ENCODE data around the gene ZMYND15. TPM values are rescaled to one million over a fixed set of nuclear protein-coding genes. Genes with fewer than 3 reads are reported as not detected.

ZMYND15 gene
- total and polyA plus RNA-seq, 2 of the 13 experiments (the other 11 are each of a cell fraction or from before 2014, with no cell fraction given), result 0.24 to 2.7 TPM

GRCh38 chr17:4789951-4790704 lies 50.5 kb downstream of the ZMYND15 start (continued):
- TF ChIP-seq HIVEP1 (CRISPR knock-in tag; IDR thresholded peaks at IDR 0.05) (no peak), AHR (CRISPR knock-in tag; IDR thresholded peaks at IDR 0.05) (no peak; the same call in 1 of the 2 replicates), ZFP36 (IDR thresholded peaks at IDR 0.05; ENCODE audit: borderline replicate concordance, low read depth, low read length, partially characterized antibody) (no peak), HOXD1 (CRISPR knock-in tag; IDR thresholded peaks at IDR 0.05) (0 out of 2 replicates have a peak, but pooled peaks have one; percentile 23), MBD4 (IDR thresholded peaks at IDR 0.05; ENCODE audit: borderline replicate concordance, low read length) (no peak), KMT2B (CRISPR knock-in tag; IDR thresholded peaks at IDR 0.05) (peak; percentile 39; the same call in 1 of the 2 replicates), IRF9 (CRISPR knock-in tag; IDR thresholded peaks at IDR 0.05; ENCODE audit: borderline replicate concordance) (peak; percentile 43; the same call in 1 of the 2 replicates), RFXAP (CRISPR knock-in tag; IDR thresholded peaks at IDR 0.05; ENCODE audit: borderline replicate concordance) (peak; percentile 85; the same call in 1 of the 2 replicates), ZNF510 (CRISPR knock-in tag; IDR thresholded peaks at IDR 0.05; ENCODE audit: low read depth) (no peak), ZFP62 (CRISPR knock-in tag; IDR thresholded peaks at IDR 0.05) (no peak), MXI1 (IDR thresholded peaks at IDR 0.05; ENCODE audit: borderline replicate concordance, low read depth, low read length) (peak; percentile 59; the same call in 1 of the 3 replicates), BCL6 (CRISPR knock-in tag; IDR thresholded peaks at IDR 0.05) (no peak), MXD1 (CRISPR knock-in tag; IDR thresholded peaks at IDR 0.05) (no peak; the same call in none of the 2 replicates), CTCF (CRISPR knock-in tag; IDR thresholded peaks at IDR 0.05) (peak; percentile 84), MEIS1 (CRISPR knock-in tag; IDR thresholded peaks at IDR 0.05; ENCODE audit: borderline replicate concordance) (no peak; the same call in 1 of the 2 replicates)
- TF ChIP-seq, protein P1, sequence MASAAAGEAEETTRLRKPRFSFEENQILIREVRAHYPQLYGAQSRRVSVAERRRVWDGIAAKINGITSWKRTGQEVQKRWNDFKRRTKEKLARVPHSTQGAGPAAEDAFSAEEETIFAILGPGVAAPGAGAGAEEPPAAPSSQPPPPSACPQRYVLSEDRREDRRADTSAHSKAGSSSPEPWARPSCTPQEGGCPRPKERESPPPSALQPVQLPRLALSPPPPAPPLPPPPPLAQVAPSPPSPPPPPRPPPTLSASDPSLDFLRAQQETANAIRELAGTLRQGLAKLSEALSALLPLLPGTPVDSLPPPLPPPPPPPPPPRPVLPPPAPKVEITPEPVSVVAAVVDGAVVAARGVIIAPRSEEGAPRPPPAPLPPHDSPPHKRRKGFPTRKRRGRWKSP (CRISPR knock-in tag; IDR thresholded peaks at IDR 0.05), result peak; percentile 83
- TF ChIP-seq, protein P2, sequence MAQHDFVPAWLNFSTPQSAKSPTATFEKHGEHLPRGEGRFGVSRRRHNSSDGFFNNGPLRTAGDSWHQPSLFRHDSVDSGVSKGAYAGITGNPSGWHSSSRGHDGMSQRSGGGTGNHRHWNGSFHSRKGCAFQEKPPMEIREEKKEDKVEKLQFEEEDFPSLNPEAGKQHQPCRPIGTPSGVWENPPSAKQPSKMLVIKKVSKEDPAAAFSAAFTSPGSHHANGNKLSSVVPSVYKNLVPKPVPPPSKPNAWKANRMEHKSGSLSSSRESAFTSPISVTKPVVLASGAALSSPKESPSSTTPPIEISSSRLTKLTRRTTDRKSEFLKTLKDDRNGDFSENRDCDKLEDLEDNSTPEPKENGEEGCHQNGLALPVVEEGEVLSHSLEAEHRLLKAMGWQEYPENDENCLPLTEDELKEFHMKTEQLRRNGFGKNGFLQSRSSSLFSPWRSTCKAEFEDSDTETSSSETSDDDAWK (CRISPR knock-in tag; IDR thresholded peaks at IDR 0.05), result no peak
- TF ChIP-seq, protein P3, sequence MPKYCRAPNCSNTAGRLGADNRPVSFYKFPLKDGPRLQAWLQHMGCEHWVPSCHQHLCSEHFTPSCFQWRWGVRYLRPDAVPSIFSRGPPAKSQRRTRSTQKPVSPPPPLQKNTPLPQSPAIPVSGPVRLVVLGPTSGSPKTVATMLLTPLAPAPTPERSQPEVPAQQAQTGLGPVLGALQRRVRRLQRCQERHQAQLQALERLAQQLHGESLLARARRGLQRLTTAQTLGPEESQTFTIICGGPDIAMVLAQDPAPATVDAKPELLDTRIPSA (CRISPR knock-in tag; IDR thresholded peaks at IDR 0.05; ENCODE audit: borderline replicate concordance), result no peak
- TF ChIP-seq, protein P4, sequence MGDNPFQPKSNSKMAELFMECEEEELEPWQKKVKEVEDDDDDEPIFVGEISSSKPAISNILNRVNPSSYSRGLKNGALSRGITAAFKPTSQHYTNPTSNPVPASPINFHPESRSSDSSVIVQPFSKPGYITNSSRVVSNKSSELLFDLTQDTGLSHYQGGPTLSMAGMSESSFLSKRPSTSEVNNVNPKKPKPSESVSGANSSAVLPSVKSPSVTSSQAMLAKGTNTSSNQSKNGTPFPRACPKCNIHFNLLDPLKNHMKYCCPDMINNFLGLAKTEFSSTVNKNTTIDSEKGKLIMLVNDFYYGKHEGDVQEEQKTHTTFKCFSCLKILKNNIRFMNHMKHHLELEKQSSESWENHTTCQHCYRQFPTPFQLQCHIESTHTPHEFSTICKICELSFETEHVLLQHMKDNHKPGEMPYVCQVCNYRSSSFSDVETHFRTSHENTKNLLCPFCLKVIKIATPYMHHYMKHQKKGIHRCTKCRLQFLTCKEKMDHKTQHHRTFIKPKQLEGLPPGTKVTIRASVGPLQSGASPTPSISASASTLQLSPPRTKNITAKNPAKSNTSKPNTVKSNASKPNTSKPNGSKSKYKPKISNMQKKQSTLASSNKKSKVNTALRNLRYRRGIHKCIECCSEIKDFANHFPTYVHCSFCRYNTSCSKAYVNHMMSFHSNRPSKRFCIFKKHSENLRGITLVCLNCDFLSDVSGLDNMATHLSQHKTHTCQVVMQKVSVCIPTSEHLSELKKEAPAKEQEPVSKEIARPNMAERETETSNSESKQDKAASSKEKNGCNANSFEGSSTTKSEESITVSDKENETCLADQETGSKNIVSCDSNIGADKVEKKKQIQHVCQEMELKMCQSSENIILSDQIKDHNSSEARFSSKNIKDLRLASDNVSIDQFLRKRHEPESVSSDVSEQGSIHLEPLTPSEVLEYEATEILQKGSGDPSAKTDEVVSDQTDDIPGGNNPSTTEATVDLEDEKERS (CRISPR knock-in tag; IDR thresholded peaks at IDR 0.05), result no peak
